WTC11 (cell line): Measurements from ENCODE around the gene C10orf95. TPM values are rescaled to one million over a fixed set of nuclear protein-coding genes. Genes with fewer than 3 reads are reported as not detected.

Experiments used
- ATAC-seq: fragments of 200-7000 bp; cut with Tn5 transposase; 2 replicates; pipeline ENCODE4 v1.10.0; 2021; ENCODE audit warnings: mild to moderate bottlenecking, moderate library complexity
- CTCF ChIA-PET: fragments of 300-600 bp; sonication (Branson Sonifier 250); formaldehyde crosslinking; loops from one replicate; lab custom pipeline; 2021; ENCODE audit warnings: antibody characterized with exemption; lab: Charles Lee
- POLR2A ChIA-PET: fragments of 350-600 bp; sonication (Branson Sonifier 250); formaldehyde crosslinking; loops from one replicate; lab custom pipeline; 2021; ENCODE audit warnings: antibody characterized with exemption; lab: Charles Lee
- DNase-seq: peaks from one replicate; pipeline ENCODE4 v3.0.0; 2021; ENCODE audit warnings: low spot score
- H3K27ac Mint-ChIP-seq: 2 replicates; pipeline ENCODE4 v1.8.0; 2021; ENCODE audit warnings: mixed read lengths
- H3K27me3 Mint-ChIP-seq: 2 replicates; pipeline ENCODE4 v1.8.0; 2021; ENCODE audit warnings: low read depth, mild to moderate bottlenecking, moderate library complexity, mixed read lengths
- H3K36me3 Mint-ChIP-seq: 2 replicates; pipeline ENCODE4 v1.8.0; 2021; ENCODE audit warnings: mixed read lengths
- H3K4me1 Mint-ChIP-seq: 2 replicates; pipeline ENCODE4 v1.8.0; 2022; ENCODE audit warnings: mixed read lengths
- H3K4me3 Mint-ChIP-seq: 2 replicates; pipeline ENCODE4 v1.8.0; 2021; ENCODE audit warnings: mild to moderate bottlenecking, moderate library complexity, mixed read lengths
- H3K9me3 Mint-ChIP-seq: 2 replicates; pipeline ENCODE4 v1.8.0; 2021; ENCODE audit warnings: mixed read lengths
- ATF1 ChIP-seq: sonication (generic); formaldehyde crosslinking; IDR thresholded peaks from 2 replicates; pipeline ENCODE4 v1.8.1; 2023; ENCODE audit warnings: mild to moderate bottlenecking, moderate library complexity, missing genetic modification reagents
- ATF2 ChIP-seq: sonication (generic); formaldehyde crosslinking; IDR thresholded peaks from 2 replicates; pipeline ENCODE4 v1.8.1; 2022; ENCODE audit warnings: low read depth, missing genetic modification reagents, borderline replicate concordance
- ATF3 ChIP-seq: sonication (generic); formaldehyde crosslinking; conservative IDR thresholded peaks from 2 replicates; pipeline ENCODE4 v1.8.1; 2022; ENCODE audit warnings: mild to moderate bottlenecking, missing genetic modification reagents
- CBFB ChIP-seq: sonication (generic); formaldehyde crosslinking; IDR thresholded peaks from 2 replicates; pipeline ENCODE4 v1.8.1; 2022; ENCODE audit warnings: mild to moderate bottlenecking, low read depth, missing genetic modification reagents
- CREM ChIP-seq: sonication (generic); formaldehyde crosslinking; IDR thresholded peaks from 2 replicates; pipeline ENCODE4 v1.8.1; 2022; ENCODE audit warnings: mild to moderate bottlenecking, missing genetic modification reagents, moderate library complexity
- CTCF ChIP-seq: fragments of 200-600 bp; IDR thresholded peaks from 2 replicates; pipeline ENCODE4 v1.8.0; 2022; ENCODE audit warnings: antibody characterized with exemption
- ESRRA ChIP-seq: sonication (generic); formaldehyde crosslinking; IDR thresholded peaks from 2 replicates; pipeline ENCODE4 v1.8.1; 2022; ENCODE audit warnings: mild to moderate bottlenecking, missing genetic modification reagents, borderline replicate concordance
- ETV6 ChIP-seq: sonication (generic); formaldehyde crosslinking; IDR thresholded peaks from 2 replicates; pipeline ENCODE4 v1.8.1; 2022; ENCODE audit warnings: mild to moderate bottlenecking, missing genetic modification reagents
- FOXJ3 ChIP-seq: sonication (generic); formaldehyde crosslinking; IDR thresholded peaks from 2 replicates; pipeline ENCODE4 v1.9.0; 2021; ENCODE audit warnings: missing genetic modification reagents, mild to moderate bottlenecking, borderline replicate concordance
- IRF2 ChIP-seq: sonication (generic); formaldehyde crosslinking; IDR thresholded peaks from 2 replicates; pipeline ENCODE4 v1.8.0; 2022; ENCODE audit warnings: low read depth, missing genetic modification reagents, borderline replicate concordance
- MLX ChIP-seq: sonication (generic); formaldehyde crosslinking; IDR thresholded peaks from 2 replicates; pipeline ENCODE4 v1.8.1; 2023; ENCODE audit warnings: mild to moderate bottlenecking, missing genetic modification reagents, moderate library complexity
- NFYB ChIP-seq: sonication (generic); formaldehyde crosslinking; conservative IDR thresholded peaks from 2 replicates; pipeline ENCODE4 v1.8.0; 2022; ENCODE audit warnings: low read depth, missing genetic modification reagents
- NR2C2 ChIP-seq: sonication (generic); formaldehyde crosslinking; IDR thresholded peaks from 2 replicates; pipeline ENCODE4 v1.8.0; 2022; ENCODE audit warnings: mild to moderate bottlenecking, missing genetic modification reagents
- USF1 ChIP-seq: sonication (generic); formaldehyde crosslinking; IDR thresholded peaks from 2 replicates; pipeline ENCODE4 v1.8.0; 2022; ENCODE audit warnings: mild to moderate bottlenecking, missing genetic modification reagents
- ZNF281 ChIP-seq: sonication (generic); formaldehyde crosslinking; IDR thresholded peaks from 2 replicates; pipeline ENCODE4 v1.8.0; 2023; ENCODE audit warnings: mild to moderate bottlenecking, missing genetic modification reagents
- ZNF425 ChIP-seq: fragments of 250-450 bp; sonication (Bioruptor Pico); conservative IDR thresholded peaks from 2 replicates; pipeline ENCODE4 v1.9.0; 2021; ENCODE audit warnings: mild to moderate bottlenecking
- total RNA-seq: library from RNA; stranded (reverse); gene quantifications from 3 replicates; pipeline ENCODE4 v1.2.3, GENCODE V29; 2021

The C10orf95 gene
- total RNA-seq, 1 experiment from 2014 or later, result 0.96 TPM

- POLR2A ChIA-PET, result no interaction called here
- no peak overlapping the region for H3K4me3 Mint-ChIP-seq
Observed at GRCh38 chr10:102485093-102485784, 33.9 kb upstream of the C10orf95 start.

More at GRCh38 chr10:102485093-102485784, 33.9 kb upstream of the C10orf95 start:
- DNase-seq (no peak), ATAC-seq (no peak)
- Mint-ChIP-seq H3K4me1 (no peaks in the 10 kb centered on the region), H3K9me3 (no peaks in the 10 kb centered on the region), H3K27ac (no peak overlapping the region), H3K27me3 (no peaks in the 10 kb centered on the region), H3K36me3 (peaks cover 77% of the 10 kb centered on the region)
- TF ChIP-seq ATF3 (no peak), ETV6 (CRISPR knock-in tag) (no peak), ATF2 (no peak), ESRRA (CRISPR knock-in tag) (no peak), CREM (CRISPR knock-in tag) (no peak), ATF1 (CRISPR knock-in tag) (no peak), NR2C2 (CRISPR knock-in tag) (no peak), IRF2 (no peak), USF1 (CRISPR knock-in tag) (no peak), FOXJ3 (CRISPR knock-in tag) (no peak), MLX (CRISPR knock-in tag) (no peak), ZNF281 (CRISPR knock-in tag) (no peak), CTCF (no peak), NFYB (CRISPR knock-in tag) (no peak), CBFB (no peak), ZNF425 (CRISPR knock-in tag) (no peak)
- CTCF ChIA-PET, result interaction anchor here (1.4 to 3.6 kb wide), 2 partner anchors 99 to 133 kb away, joined by 3 to 12 read pairs; no protein-coding TSS in a partner anchor
